Kidney (tissue), 14 donors: Measurements from ENCODE around the gene DZIP3. TPM values are rescaled to one million over a fixed set of nuclear protein-coding genes. Genes with fewer than 3 reads are reported as not detected.
A peak's percentile ranks its signal among the peaks of the same experiment; 100 is the strongest.

Experiments used
- DNase-seq, 5 donors: peaks; one replicate each; pipeline ENCODE4 v3.0.0-alpha.2; 2013 to 2020
- FAIRE-seq: peaks from 2 replicates; lab custom pipeline; 2012; peaks lifted over from hg19 to GRCh38; lab: Jason Lieb, UNC
- H3K27ac ChIP-seq, 2 donors: one replicate each; pipeline ENCODE4 v1.7.0; 2013; ENCODE audit warnings: low read depth in 2 of 2, low read length in 2 of 2, inconsistent platforms in 1 of 2
- H3K27me3 ChIP-seq: one replicate; pipeline ENCODE4 v1.7.1; 2013; ENCODE audit warnings: low read length, inconsistent platforms; ENCODE audit not compliant: control insufficient read depth, insufficient read depth
- H3K36me3 ChIP-seq, 3 donors: one replicate each; pipeline versions ENCODE4 v1.7.0 to v1.7.1; 2013; ENCODE audit warnings: low read length in 3 of 3, control low read depth in 1 of 3, inconsistent platforms in 1 of 3; ENCODE audit not compliant: insufficient read depth in 3 of 3, control insufficient read depth in 2 of 3
- H3K4me1 ChIP-seq, 3 donors: one replicate each; pipeline versions ENCODE4 v1.7.0 to v1.7.1; 2013; ENCODE audit warnings: low read length in 3 of 3, inconsistent platforms in 1 of 3, low read depth in 1 of 3; ENCODE audit not compliant: control insufficient read depth in 2 of 3, insufficient read depth in 2 of 3
- H3K4me3 ChIP-seq, 3 donors: one replicate each; pipeline versions ENCODE4 v1.7.0 to v1.8.1; 2013; ENCODE audit warnings: low read length in 3 of 3, control low read depth in 1 of 3, inconsistent platforms in 1 of 3
- H3K9ac ChIP-seq, 3 donors: one replicate each; pipeline versions ENCODE4 v1.7.0 to v1.7.1; 2013; ENCODE audit warnings: low read length in 3 of 3, control low read depth in 1 of 3, inconsistent platforms in 1 of 3
- H3K9me3 ChIP-seq, 3 donors: one replicate each; pipeline versions ENCODE4 v1.7.0 to v1.7.1; 2013; ENCODE audit warnings: low read length in 3 of 3, control low read depth in 1 of 3, inconsistent platforms in 1 of 3; ENCODE audit not compliant: control insufficient read depth in 2 of 3, insufficient read depth in 1 of 3
- intact Hi-C: fragments of 100-400 bp; cut with DNase I; formaldehyde crosslinking; loops from one replicate; pipeline ENCODE4 v1.11.1; 2022
- polyA plus RNA-seq: library from polyadenylated mRNA; stranded (reverse); fragments of 350-450 nt; fragmentation: Illumina TruSeq; extraction: RNeasy Lipid Tissue Mini Kit (QIAGEN cat#74804); gene quantifications from one replicate; pipeline ENCODE4 v1.2.3, GENCODE V29; 2014; ENCODE audit warnings: low read depth, low replicate concordance; ENCODE audit not compliant: insufficient read depth
- total RNA-seq: library from RNA; stranded (reverse); fragmentation: NEBNext Ultra II Directional; extraction: Animal tissue kit (Norgen Biotek cat#: 25700); gene quantifications from one replicate; pipeline ENCODE4 v1.2.1, GENCODE V29; 2021
- TF ChIP-seq, protein P1 (sequence below): IDR thresholded peaks from 3 replicates; pipeline ENCODE4 v1.5.1; 2012; ENCODE audit warnings: mild to moderate bottlenecking, moderate library complexity, borderline replicate concordance; ENCODE audit not compliant: insufficient read depth; ENCODE audit errors: extremely low read depth
- donor health status: control.
- donor health status: control.
- donor health status: control.
- donor health status: control.
- donor health status: control.
- donor health status: DM: yes; HTN: yes; CAD: no.
- donor health status: Normal renal cell carcinoma (clear cell type).

The DZIP3 gene
- total and polyA plus RNA-seq, 2 donors from 2014 or later: 9.4 to 15.5 TPM

GRCh38 chr3:108661699-108662098 lies 72.2 kb downstream of the DZIP3 start:
- FAIRE-seq: no peak
- H3K4me3 ChIP-seq: peak overlapping the region in 1 of 3 donors; percentile 16
- no peak overlapping the region for H3K27ac ChIP-seq
- H3K4me1 ChIP-seq: no peaks in the 10 kb centered on the region
- TF ChIP-seq, protein P1, sequence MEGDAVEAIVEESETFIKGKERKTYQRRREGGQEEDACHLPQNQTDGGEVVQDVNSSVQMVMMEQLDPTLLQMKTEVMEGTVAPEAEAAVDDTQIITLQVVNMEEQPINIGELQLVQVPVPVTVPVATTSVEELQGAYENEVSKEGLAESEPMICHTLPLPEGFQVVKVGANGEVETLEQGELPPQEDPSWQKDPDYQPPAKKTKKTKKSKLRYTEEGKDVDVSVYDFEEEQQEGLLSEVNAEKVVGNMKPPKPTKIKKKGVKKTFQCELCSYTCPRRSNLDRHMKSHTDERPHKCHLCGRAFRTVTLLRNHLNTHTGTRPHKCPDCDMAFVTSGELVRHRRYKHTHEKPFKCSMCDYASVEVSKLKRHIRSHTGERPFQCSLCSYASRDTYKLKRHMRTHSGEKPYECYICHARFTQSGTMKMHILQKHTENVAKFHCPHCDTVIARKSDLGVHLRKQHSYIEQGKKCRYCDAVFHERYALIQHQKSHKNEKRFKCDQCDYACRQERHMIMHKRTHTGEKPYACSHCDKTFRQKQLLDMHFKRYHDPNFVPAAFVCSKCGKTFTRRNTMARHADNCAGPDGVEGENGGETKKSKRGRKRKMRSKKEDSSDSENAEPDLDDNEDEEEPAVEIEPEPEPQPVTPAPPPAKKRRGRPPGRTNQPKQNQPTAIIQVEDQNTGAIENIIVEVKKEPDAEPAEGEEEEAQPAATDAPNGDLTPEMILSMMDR: no peak
- no peaks in the 10 kb centered on the region for H3K36me3 ChIP-seq
- intact Hi-C loops: loop anchor here (10.0 kb wide), 1 partner anchor 253 kb away; no protein-coding TSS in a partner anchor
- H3K27me3 ChIP-seq: no peaks in the 10 kb centered on the region
- peak in 1 of 5 donors; percentile 3 for DNase-seq
- no peak overlapping the region for H3K9ac ChIP-seq
- no peaks in the 10 kb centered on the region for H3K9me3 ChIP-seq

DNA sequence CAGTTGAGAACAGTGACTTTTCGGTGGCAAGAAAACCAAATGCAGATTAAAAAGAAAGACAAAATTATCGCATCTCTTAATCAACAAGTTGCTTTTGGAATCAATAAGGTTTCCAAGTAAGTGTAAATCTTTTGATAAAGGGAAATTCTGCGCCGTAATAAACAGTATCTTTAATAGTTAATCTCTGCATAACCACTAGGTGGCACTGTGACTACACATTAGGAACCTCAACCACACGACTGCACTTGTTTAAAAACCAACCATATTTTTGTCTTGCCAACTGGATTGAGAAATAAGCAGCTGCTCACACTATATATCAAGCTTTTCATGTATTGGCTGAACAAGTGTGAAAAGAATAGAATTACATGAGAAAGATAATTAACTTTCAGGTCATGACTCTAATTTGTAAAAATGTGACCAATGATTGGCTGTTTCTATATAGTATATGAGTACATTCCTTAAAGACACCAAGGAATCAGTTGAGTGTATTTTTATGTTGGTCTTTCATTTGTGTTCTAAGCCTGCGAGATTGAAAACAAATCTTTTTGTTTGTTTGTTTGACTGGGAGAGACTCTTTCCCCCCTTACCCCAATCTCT lies 72.7 kb downstream of the DZIP3 start:
- DNase-seq (peak in 4 of 5 donors; percentile 34 to 83 (median 62)), FAIRE-seq (peak; percentile 85)
- TF ChIP-seq, protein P1: peak; percentile 61
- Histone ChIP-seq H3K27ac (no peak overlapping the region), H3K36me3 (no peaks in the 10 kb centered on the region), H3K4me3 (peak overlapping the region in 1 of 3 donors; percentile 16), H3K9ac (no peak overlapping the region), H3K9me3 (no peaks in the 10 kb centered on the region), H3K27me3 (no peaks in the 10 kb centered on the region), H3K4me1 (no peaks in the 10 kb centered on the region)
- intact Hi-C loops: loop anchor here (10.0 kb wide), 1 partner anchor 253 kb away; no protein-coding TSS in a partner anchor

DNA sequence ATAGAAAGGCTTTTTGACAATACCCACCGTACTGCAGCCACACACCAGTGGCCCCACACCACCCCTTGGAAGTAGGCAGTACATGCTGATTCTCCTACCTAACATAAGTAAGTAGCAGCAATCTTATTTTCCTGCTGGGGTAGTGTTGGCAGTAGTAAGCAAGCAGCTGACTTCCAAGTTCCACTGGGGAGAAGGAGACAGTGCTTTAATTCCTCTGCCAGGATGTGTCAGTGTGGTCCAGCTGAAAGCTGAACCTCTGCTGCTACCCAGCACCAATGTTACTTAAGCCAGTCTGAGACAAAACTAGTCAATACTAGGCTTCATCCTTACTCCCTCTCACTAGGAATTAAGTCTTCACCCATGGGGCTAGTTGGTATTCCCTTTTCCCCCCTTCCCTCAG lies 74.7 kb downstream of the DZIP3 start:
- TF ChIP-seq, protein P1: no peak
- no peaks in the 10 kb centered on the region for H3K4me1 ChIP-seq
- H3K27me3 ChIP-seq: no peaks in the 10 kb centered on the region
- intact Hi-C loops: loop anchor here (10.0 kb wide), 1 partner anchor 251 kb away; no protein-coding TSS in a partner anchor
- FAIRE-seq (no peak), DNase-seq (no peak)
- H3K9me3 ChIP-seq: no peaks in the 10 kb centered on the region
- H3K36me3 ChIP-seq: no peaks in the 10 kb centered on the region
- no peak overlapping the region for H3K9ac ChIP-seq
- H3K4me3 ChIP-seq: no peak overlapping the region
- H3K27ac ChIP-seq: no peak overlapping the region
